GM19397 (cell line): Measurements from ENCODE around the gene DOP1A.

Source experiments
- ATAC-seq: cut with Tn5 transposase; IDR thresholded peaks from one replicate; pipeline ENCODE4 v1.9.1; 2021; ENCODE audit warnings: mild to moderate bottlenecking, moderate library complexity; ENCODE audit not compliant: unreplicated experiment

DOP1A gene, protein sequence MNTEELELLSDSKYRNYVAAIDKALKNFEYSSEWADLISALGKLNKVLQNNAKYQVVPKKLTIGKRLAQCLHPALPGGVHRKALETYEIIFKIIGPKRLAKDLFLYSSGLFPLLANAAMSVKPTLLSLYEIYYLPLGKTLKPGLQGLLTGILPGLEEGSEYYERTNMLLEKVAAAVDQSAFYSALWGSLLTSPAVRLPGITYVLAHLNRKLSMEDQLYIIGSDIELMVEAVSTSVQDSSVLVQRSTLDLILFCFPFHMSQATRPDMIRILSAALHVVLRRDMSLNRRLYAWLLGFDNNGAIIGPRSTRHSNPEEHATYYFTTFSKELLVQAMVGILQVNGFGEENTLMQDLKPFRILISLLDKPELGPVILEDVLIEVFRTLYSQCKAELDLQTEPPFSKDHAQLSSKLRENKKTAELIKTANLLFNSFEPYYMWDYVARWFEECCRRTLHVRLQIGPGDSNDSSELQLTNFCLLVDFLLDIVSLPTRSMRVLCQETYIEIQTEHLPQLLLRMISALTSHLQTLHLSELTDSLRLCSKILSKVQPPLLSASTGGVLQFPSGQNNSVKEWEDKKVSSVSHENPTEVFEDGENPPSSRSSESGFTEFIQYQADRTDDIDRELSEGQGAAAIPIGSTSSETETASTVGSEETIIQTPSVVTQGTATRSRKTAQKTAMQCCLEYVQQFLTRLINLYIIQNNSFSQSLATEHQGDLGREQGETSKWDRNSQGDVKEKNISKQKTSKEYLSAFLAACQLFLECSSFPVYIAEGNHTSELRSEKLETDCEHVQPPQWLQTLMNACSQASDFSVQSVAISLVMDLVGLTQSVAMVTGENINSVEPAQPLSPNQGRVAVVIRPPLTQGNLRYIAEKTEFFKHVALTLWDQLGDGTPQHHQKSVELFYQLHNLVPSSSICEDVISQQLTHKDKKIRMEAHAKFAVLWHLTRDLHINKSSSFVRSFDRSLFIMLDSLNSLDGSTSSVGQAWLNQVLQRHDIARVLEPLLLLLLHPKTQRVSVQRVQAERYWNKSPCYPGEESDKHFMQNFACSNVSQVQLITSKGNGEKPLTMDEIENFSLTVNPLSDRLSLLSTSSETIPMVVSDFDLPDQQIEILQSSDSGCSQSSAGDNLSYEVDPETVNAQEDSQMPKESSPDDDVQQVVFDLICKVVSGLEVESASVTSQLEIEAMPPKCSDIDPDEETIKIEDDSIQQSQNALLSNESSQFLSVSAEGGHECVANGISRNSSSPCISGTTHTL (N-terminal part only)

DNA sequence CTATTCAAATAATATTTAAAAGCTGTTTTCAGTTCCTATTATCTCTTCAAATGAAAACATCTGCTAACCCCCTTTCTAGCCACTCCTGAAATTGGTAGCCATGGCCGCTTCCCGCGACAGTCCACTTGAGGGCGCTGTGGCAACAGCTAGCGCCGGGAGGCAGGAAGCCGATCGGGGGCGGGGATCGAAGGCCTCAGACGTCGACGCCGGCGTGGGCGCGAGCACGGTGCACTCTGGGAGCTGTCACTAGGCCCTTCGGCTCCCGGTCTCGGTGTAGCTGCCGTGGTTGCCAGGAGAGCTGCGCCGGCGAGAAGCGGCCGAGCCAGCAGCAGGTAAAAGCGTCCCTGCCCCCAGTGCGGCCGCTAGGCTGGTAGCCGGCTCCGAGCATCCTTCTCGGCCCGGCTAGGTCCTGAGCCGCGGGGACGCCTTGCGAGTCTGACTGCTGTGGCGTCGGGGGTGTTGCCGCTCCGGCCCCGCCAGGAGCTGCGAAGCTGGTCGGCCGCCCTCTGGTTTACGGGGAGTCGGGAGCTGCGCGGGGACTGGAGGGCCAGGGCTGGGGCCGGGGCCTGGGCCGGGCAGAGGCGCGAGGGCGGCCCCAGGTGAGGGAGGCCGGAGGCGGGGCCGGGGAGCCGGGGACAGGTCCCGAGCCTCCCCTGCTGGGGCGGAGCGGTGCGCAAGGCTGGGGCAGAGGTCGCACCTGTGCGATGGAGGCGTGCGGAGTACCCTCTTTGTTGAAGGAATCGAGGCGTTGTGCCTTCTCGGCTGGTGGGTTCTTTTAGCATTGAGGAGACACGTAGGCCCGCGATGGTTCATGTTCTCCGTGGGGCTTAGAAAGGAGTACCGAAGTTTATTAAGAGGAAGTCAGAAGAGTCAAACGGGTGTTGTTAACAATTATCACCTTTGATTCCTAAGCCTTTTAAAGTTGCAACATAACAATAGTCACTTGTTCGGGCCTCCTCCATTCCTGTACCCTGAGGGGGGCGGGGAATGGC is at the start of gene DOP1A:
Gene DOP1A, plus strand, starts transcription at position 224 of the 992 bp plus-strand sequence. CDS start 29,307 bp downstream, outside the sequence.
- peak; percentile 85 for ATAC-seq

DNA sequence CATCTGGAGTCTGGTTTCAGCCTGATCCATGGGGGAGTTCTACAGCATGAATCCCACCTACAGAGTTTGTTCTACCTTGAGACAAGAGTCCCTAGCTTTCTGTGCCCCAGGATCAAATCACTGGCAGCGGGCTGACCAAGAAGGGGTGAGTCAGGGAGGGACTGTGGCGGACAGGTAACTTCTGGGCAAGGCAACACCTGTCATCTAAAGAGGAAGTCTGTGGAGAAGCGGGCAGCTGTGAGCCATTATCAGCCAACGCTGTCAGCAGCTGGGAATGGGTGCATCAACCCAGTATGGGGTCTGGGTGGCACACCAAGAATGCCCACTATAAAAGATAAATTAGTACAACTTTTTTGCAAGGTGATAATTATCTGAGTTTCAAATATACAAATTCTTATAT is 47.7 kb upstream of the DOP1A start:
- no peak for ATAC-seq

DNA sequence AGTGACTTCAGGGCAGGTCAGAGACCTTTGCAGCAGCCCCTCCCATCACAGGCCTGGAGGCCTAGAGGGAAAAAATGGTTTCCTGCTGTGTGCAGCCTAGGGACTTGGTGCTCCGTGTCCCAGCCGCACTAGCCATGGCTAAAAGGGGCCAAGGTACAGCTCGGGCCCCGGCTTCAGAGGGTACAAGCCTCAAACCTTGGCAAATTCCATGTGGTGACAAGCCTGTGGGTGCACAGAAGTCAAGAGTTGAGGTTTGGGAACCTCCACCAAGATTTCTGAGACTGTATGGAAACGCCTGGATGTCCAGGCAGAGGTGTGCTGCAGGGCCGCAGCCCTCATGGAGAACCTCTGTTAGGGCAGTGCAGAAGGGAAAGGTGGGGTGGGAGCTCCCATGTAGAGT is 35.8 kb upstream of the DOP1A start:
- no peak for ATAC-seq

DNA sequence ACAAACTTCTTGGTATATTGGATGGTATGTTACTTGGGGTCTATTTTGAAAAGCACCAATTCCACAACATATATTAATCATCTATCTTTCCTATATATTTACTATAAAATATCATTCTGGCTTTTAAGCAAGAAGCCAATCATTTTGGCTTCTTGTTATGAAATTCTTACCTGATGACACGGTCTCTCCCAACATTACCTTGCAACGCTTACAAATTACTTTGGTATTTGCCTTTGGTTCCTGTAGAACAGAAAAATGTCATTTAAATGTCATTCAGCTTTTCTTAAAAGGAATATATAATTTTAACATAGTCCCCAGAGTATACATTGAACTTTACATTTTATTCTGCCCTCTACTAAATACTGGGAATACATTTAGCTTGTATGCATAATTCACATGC is 29.2 kb upstream of the DOP1A start:
- no peak for ATAC-seq

DNA sequence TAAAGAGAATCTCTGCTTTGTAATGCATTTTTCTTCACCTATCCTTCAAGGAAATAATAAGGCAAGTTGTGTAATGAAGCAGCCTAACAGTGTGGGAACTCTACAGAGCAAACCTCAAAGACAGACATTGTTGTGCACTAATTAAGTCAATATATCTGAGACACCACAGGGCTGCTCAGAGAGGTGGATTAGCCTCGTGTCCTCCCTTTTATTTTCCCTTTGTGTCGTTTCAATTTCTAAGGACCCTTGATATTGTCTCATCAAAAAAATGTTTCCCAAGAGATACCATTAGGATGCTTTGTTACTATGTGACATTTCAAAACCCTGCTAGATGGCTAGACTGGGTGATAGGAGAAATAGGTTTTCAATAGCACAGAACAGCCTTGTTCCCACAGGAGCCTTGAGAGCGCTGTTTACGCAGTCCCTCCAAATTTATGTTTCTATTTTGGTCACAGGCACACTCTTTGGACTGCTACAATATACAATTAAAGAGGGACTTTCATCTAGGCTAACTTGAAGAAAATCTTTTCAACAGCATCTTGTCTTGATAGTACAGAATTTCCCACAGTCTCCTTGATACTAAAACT is 24.9 kb upstream of the DOP1A start:
- ATAC-seq: no peak

DNA sequence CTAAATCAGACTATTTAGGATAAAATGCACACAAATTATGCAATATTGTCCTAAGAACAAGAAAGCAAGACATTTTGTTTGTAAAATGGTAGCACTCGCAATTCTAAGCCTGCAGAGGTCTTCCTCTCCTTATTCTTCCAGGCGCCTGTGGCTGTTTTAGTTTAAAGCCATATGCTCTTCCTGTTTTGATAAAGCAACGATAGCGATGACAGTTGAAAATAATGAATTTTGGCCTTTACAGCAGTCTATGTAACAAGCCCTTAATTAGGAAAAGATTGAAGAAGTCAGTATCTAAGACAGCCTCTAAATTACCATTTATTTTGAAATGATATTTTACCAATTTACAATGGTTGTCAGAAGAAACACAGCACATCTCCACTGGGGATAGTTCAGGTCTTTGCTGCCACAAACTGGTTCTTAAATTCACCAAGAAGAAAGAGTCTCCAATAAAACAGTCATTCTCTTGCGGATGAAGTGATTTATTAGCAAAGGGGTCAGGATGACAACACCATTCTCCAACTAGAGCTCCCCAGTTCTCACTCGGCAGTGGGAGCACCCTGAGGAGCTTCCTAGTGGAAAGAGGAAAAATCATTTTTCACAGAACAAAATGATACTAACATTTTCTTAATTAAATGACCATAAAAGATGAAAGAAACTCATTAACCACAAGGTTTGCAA is 23.2 kb upstream of the DOP1A start:
- no peak for ATAC-seq

DNA sequence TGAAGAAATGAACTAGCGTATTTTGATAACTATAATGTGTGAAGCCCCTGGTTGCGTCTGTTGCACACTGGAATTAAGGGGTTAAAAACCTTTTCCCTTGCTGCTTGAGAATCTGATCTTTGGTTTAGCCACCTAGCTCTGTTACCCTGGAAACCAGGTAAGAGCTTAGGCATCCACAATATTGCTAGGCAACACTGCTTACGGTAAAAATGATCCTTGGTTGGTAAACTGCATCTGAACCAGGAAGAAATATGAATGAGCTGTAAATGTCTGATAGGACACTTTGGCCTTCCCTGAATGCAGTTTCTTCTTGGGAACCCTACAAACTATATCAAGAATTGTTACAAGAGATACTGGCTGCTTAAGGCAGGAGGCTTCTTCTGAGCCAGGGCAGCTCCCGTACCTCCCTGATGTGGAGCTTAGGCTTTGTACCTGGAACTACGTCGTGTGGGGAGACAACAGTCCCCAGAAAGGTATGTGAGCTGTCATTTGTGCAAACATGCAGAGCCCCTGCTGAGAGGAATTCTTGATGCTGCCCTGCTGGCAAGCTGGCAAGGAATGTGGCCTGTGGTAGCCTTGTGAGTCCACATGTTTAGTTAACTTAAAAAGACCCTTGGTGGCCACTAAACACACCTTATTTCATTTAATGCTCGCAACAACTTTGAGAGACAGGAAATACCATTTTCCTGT is 20.3 kb upstream of the DOP1A start:
- ATAC-seq: no peak

DNA sequence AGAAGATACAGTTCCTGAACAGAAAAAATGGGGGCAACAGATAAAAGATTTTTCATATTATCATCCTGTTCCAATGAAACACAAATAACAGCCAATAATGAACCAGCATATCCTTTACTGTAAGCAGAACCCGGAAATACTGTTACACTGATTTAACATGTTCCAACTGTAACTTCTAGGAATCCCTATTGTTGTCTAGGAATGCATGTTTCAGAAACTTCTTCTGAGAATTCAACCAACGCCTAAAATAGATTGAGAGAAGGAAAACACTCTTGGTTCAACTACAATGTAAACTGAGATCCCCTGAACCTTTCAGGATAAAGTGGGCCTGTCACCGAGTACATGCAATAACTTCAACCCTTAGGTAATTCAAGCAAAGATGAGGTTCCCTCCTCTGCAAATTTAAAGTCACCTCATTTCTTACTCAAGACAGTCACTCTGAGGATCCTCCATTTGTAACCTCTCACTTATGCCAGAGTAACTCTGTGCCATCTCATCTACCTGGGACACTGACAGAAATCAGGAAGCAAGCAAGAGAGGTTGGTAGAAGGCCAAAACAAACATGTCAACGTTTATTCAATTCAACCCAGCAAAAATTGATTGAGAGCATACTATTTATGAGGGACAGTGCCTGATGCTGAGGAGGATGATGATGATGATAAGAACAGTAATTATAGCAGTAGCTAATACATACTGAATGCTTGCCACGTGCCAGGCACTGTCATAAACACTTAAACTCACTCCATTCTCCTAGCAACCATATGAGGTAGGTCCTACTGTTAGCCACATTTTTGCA is 15.9 kb upstream of the DOP1A start:
- ATAC-seq: no peak

DNA sequence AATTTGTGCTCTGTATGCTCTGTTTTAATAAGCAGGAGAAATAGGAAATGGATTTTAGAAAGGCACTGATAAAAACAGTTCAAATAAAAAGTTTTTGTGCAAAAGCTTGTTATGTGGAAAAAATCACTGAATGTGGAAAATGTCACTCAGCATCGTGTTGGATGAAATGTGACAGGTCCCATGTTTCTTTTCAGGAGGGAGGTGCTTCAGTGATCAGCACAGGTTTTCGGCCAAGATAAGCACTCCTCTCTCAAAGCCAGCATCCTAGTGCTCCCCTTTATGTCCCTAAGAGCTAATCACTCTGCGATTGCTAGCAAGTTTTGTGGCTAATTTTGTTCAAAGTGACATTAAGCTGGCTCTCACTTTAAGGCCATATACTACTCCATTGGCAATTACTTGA is 13.8 kb upstream of the DOP1A start:
- ATAC-seq: no peak

DNA sequence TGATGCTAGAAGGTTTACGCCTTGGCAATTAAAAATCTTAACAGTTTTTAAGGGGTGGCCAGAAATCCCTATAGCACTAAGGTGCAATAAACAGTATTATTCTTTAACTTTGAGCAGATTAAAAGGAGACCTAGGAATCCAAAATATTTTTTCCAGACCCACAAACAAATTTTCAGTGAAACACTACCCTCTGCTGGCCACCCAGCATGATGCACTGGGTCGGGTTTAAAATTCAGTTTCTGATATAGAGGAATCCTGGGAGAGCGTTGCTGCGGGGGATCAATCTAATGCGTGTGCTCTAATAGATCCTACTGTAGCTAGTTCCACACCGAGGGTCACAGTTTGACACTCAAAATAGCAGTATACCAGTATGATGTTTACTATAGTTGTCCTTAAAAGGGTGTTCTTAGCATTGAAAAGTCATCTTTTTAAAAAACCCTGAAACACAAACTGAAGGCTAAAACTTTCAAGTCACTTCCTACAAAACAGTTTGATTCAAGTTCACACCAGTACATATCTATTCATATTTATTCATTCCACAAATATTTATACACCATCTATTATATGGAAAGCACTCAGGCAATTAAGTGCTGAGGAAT is 12.0 kb upstream of the DOP1A start:
- peak; percentile 46 for ATAC-seq

DNA sequence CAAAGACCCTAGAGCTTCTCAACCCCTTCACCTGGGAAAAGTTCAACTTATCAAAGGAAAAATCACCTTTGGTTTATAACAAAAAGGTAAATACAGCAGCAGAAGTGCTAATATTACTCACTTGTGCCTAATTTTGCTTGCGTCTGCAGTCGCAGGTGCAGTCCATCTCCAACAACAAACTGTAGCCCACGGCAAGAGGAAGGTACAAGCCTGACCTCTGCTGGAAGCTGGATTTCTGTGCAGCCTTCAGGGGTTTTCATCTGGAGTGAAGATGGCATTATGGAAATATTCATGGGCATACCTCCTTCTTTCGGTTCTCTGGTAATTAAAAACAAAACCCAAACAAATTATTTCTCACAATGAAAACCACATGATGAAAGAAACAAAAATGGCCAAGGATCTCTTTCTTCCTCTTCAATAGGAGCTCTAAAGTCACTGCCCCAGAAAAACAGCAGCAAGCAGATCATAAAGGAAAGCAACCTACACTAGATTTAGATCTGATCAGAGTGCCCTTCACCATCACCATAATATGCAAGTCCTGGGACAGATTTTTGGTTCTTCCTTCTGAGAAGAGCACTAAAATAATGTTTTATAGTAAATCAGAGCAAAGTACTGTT is 9.7 kb upstream of the DOP1A start:
- peak; percentile 77 for ATAC-seq

DNA sequence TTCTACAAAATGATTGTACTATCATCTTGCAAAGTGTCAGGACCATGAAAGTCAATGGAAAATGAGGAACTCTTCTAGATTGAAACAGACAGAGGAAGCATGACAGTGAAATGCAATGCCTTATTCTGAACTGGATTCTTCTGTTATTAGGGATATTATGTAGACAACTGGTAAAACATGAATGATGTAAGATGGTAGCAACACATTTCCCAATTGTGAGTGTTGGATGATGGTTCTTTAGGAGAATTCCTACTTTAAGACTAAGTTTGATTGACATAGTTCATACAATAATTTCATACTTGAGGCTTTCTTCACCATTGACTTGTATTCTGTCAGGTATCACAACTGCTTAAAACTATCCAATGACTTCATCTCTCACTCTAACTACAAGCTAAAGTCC is 6.3 kb upstream of the DOP1A start:
- no peak for ATAC-seq

DNA sequence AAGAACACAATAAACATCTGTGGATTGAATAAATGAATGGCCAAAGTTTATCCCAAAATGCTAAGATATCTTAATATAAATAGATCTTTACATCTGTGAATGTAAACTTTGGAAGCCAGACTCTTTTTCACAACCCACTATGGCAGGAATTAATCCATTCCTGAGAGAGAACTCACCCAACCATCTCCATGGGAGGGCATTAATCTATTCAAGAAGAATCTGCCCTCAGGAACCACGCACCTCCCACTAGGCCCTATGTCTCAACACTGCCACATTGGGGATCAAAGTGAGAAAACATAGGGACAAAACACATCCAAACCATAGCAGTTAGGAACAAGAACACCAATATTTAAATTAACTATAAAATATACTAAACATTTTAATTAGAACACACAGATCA is 5.2 kb upstream of the DOP1A start:
- ATAC-seq: no peak

DNA sequence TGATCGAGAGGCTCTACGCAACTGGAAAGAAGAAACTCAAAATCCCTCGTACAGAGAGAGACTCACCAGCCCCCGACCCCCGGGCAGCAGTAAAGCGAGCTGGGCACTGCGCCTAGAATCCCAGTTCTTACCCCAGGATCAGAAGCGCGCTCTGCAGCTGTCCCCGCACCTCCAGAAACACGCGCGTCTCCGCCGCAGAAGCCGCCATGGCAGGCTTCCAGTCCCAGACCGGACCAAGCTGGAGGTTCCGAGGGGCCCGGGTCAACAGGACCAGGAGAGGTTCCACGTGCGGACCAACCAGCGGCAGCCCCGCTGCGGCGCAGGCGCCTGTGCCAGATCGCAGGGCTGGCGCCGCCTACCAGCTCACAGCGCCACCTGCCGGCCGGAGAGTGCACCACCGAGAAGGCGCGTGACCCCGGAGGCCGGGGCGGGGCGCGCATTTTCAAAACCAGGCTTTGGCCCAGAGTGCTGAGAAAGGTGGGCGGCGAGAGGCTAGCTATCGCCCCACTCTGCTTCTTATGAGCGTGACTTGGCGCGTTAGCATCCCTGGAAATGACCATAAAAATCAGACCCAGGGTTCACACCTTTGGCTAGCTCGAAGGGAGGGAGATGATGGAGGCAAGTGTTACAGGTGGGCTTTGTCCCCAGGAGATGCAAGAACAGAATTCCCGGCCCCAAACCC is 1.8 kb upstream of the DOP1A start, which contains the start of gene UBE3D:
Gene UBE3D, minus strand, starts transcription at position 331 of the 682 bp plus-strand sequence. Its CDS starts 123 bp downstream, at position 208.
- ATAC-seq: peak; percentile 66

DNA sequence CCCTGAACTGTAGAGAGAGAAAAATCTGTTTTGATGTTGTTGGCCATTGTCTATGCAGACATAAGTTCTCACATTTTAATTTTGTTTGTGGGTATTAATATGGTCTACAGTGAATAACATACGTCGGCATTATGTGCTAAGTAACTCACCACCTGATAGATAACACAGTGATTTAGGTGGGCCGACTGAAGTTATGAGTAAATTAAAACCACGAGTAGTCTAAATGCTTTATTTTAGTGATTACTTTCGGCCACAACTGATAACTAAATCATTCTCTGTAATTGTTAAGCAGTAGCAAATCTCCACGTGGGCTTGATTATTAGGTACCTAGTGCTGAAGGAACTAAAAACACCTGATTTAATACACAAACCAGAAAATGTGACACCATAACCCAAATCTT is 1.1 kb downstream of the DOP1A start:
- no peak for ATAC-seq

DNA sequence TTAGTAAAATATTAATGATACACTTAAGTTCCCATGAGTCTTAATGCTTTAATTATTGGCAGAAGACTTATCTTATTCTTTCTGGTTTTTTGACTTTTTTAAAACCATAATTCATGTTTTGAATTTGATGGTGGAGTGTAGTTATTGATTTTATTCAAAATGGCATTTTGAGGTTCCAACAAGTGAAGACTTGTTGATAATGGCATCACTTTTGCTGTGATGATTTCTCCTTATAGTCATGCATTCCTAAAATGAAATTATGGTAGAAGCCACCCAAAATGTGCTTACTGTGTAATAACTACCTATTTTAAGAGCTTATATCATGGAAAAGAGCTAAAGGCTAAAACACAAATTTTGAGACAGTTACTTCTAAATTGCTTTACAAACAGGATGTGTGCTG is 2.2 kb downstream of the DOP1A start:
- ATAC-seq: no peak
